HepG2 (cell line): ENCODE measurements around the gene RPS19BP1. TPM values are rescaled to one million over a fixed set of nuclear protein-coding genes. Genes with fewer than 3 reads are reported as not detected.

Experiments used
- AHR ChIP-seq: IDR thresholded peaks from 2 replicates; pipeline ENCODE4 v1.6.1; 2018; ENCODE audit warnings: missing genetic modification reagents, missing compliant biosample characterization
- ARNT ChIP-seq: fragments of 450-650 bp; IDR thresholded peaks from 2 replicates; pipeline ENCODE4 v1.6.1; 2017
- CHCHD3 ChIP-seq: sonication (generic); formaldehyde crosslinking; IDR thresholded peaks from 2 replicates; pipeline ENCODE4 v1.8.0; 2022; ENCODE audit warnings: mild to moderate bottlenecking, missing genetic modification reagents, moderate library complexity
- FOXP4 ChIP-seq: sonication (generic); formaldehyde crosslinking; IDR thresholded peaks from 2 replicates; pipeline ENCODE4 v1.4.0; 2020; ENCODE audit warnings: missing genetic modification reagents
- NFKB2 ChIP-seq: sonication (generic); formaldehyde crosslinking; IDR thresholded peaks from 2 replicates; pipeline ENCODE4 v1.4.0; 2020; ENCODE audit warnings: missing genetic modification reagents, borderline replicate concordance
- ONECUT2 ChIP-seq: sonication (generic); formaldehyde crosslinking; IDR thresholded peaks from 2 replicates; pipeline ENCODE4 v1.4.0; 2020; ENCODE audit warnings: missing genetic modification reagents
- PCBP1 ChIP-seq: fragments of 200-400 bp; formaldehyde crosslinking; IDR thresholded peaks from 2 replicates; pipeline ENCODE4 v1.6.1; 2017; ENCODE audit warnings: mild to moderate bottlenecking, low read depth, low read length, borderline replicate concordance
- POLR2A ChIP-seq, 2 experiments: IDR thresholded peaks; 2 replicates each; pipeline ENCODE4 v1.6.1; 2011; ENCODE audit warnings: low read depth in 2 of 2, low read length in 2 of 2, mild to moderate bottlenecking in 1 of 2, moderate library complexity in 1 of 2; ENCODE audit not compliant: insufficient read depth in 1 of 2
- RELA ChIP-seq: sonication (generic); formaldehyde crosslinking; IDR thresholded peaks from 2 replicates; pipeline ENCODE4 v1.4.0; 2020; ENCODE audit warnings: missing genetic modification reagents
- SOX5 ChIP-seq: IDR thresholded peaks from 2 replicates; pipeline ENCODE4 v1.6.1; 2016; ENCODE audit warnings: borderline replicate concordance
- SP4 ChIP-seq: sonication (generic); formaldehyde crosslinking; IDR thresholded peaks from 2 replicates; pipeline ENCODE4 v1.8.1; 2023; ENCODE audit warnings: mild to moderate bottlenecking, missing genetic modification reagents
- TARDBP ChIP-seq: sonication (generic); formaldehyde crosslinking; IDR thresholded peaks from 2 replicates; pipeline ENCODE4 v1.8.0; 2022; ENCODE audit warnings: mild to moderate bottlenecking, missing genetic modification reagents
- YEATS4 ChIP-seq: sonication (generic); formaldehyde crosslinking; IDR thresholded peaks from 2 replicates; pipeline ENCODE4 v1.4.0; 2020; ENCODE audit warnings: missing genetic modification reagents, borderline replicate concordance
- ZNF574 ChIP-seq: sonication (generic); formaldehyde crosslinking; IDR thresholded peaks from 2 replicates; pipeline ENCODE4 v1.4.0; 2020; ENCODE audit warnings: missing genetic modification reagents
- ZNF597 ChIP-seq: sonication (generic); formaldehyde crosslinking; IDR thresholded peaks from 2 replicates; pipeline ENCODE4 v1.5.0; 2020; ENCODE audit warnings: missing genetic modification reagents
- ZNF646 ChIP-seq: sonication (generic); formaldehyde crosslinking; IDR thresholded peaks from 2 replicates; pipeline ENCODE4 v1.9.0; 2021; ENCODE audit warnings: mild to moderate bottlenecking, missing genetic modification reagents
- ZNF788 ChIP-seq: sonication (generic); formaldehyde crosslinking; IDR thresholded peaks from 2 replicates; pipeline ENCODE4 v1.5.0; 2020; ENCODE audit warnings: mild to moderate bottlenecking, missing genetic modification reagents, borderline replicate concordance
- ZSCAN25 ChIP-seq: sonication (generic); formaldehyde crosslinking; IDR thresholded peaks from 2 replicates; pipeline ENCODE4 v1.8.0; 2022; ENCODE audit warnings: mild to moderate bottlenecking, missing genetic modification reagents
- polyA plus RNA-seq, 8 experiments: library from polyadenylated mRNA; depleted of rRNA in 3 of 8; stranded (reverse) in 7 of 8; unstranded in 1 of 8; fragments of >200 nt; fragmentation: Illumina TruSeq in 4 of 8; extraction: Trizol in 4 of 8; gene quantifications; 2 replicates each; pipeline versions ENCODE4 v1.2.1 to v1.2.3, GENCODE V29; 2011 to 2016; ENCODE audit warnings: low read depth in 4 of 8, missing spikeins in 1 of 8, mixed read lengths in 1 of 8; ENCODE audit not compliant: insufficient read depth in 1 of 8
- total RNA-seq, 5 experiments: library from RNA; depleted of rRNA; stranded (reverse); fragments of >200 nt; fragmentation: Illumina TruSeq; extraction: Trizol; gene quantifications; 2 replicates each; pipeline ENCODE4 v1.2.3, GENCODE V29; 2016; ENCODE audit warnings: low read depth in 1 of 5

RPS19BP1 gene
- total and polyA plus RNA-seq, 2 of the 13 experiments (the other 11 are each of a cell fraction or from before 2014, with no cell fraction given), result 44.3 to 81.3 TPM

- TF ChIP-seq FOXP4, result no peak
- TF ChIP-seq SP4 (CRISPR knock-in tag), result peak; percentile 81
- no peak for TF ChIP-seq ARNT
- no peak for TF ChIP-seq RELA (CRISPR knock-in tag)
- peak; percentile 85 to 91 for TF ChIP-seq POLR2A (IDR thresholded peaks at IDR 0.05; ENCODE audit: insufficient read depth in 1 of 2, low read depth in 2 of 2, low read length in 2 of 2)
- peak; percentile 84 for TF ChIP-seq YEATS4 (CRISPR knock-in tag)
- peak; percentile 37; the same call in 1 of the 2 replicates for TF ChIP-seq TARDBP
- TF ChIP-seq AHR (CRISPR knock-in tag), result 0 out of 2 replicates have a peak, but pooled peaks have one; percentile 29
- peak; percentile 67; the same call in 1 of the 2 replicates for TF ChIP-seq ZNF788 (CRISPR knock-in tag)
- TF ChIP-seq PCBP1, result no peak
- TF ChIP-seq ZSCAN25 (CRISPR knock-in tag), result no peak
- TF ChIP-seq ONECUT2 (CRISPR knock-in tag), result no peak
- TF ChIP-seq CHCHD3 (CRISPR knock-in tag), result no peak
- no peak for TF ChIP-seq ZNF646 (CRISPR knock-in tag)
- no peak for TF ChIP-seq ZNF597 (CRISPR knock-in tag)
- peak; percentile 66; the same call in 1 of the 2 replicates for TF ChIP-seq NFKB2 (CRISPR knock-in tag)
- TF ChIP-seq ZNF574 (CRISPR knock-in tag), result peak; percentile 89
- no peak for TF ChIP-seq SOX5 (CRISPR knock-in tag)
Measured at GRCh38 chr22:39532215-39533073, at the start of gene RPS19BP1 (continued).
